Fibroblast of mammary gland (primary cell): Measurements from ENCODE around the gene SBK2.

ENCODE experiments used
- DNase-seq: peaks from one replicate; pipeline ENCODE4 v3.0.0-alpha.2; 2010; ENCODE audit warnings: low read depth
- H3K4me3 ChIP-seq: 2 replicates; pipeline ENCODE4 v1.5.1; 2011; ENCODE audit warnings: low read depth, mild to moderate bottlenecking, low read length, moderate library complexity; ENCODE audit not compliant: control insufficient read depth
- CTCF ChIP-seq: conservative IDR thresholded peaks from 2 replicates; pipeline ENCODE4 v1.5.1; 2011; ENCODE audit warnings: low read depth, low read length, inconsistent platforms; ENCODE audit not compliant: control insufficient read depth, insufficient read depth

Gene SBK2

GRCh38 chr19:55567708-55568328, 30.9 kb upstream of the SBK2 start:
- no peak for TF ChIP-seq CTCF
- DNase-seq, result no peak
- no peak overlapping the region for H3K4me3 ChIP-seq

GRCh38 chr19:55566823-55567222, 29.9 kb upstream of the SBK2 start:
- DNase-seq, result no peak
- no peak overlapping the region for H3K4me3 ChIP-seq
- no peak for TF ChIP-seq CTCF

GRCh38 chr19:55563261-55563690, 26.3 kb upstream of the SBK2 start:
- no peak overlapping the region for H3K4me3 ChIP-seq
- TF ChIP-seq CTCF, result no peak
- no peak for DNase-seq

GRCh38 chr19:55559684-55560083, 22.8 kb upstream of the SBK2 start:
- H3K4me3 ChIP-seq, result no peak overlapping the region
- DNase-seq, result no peak
- no peak for TF ChIP-seq CTCF

- TF ChIP-seq CTCF, result no peak
- no peak for DNase-seq
- no peak overlapping the region for H3K4me3 ChIP-seq
Observed at GRCh38 chr19:55554741-55555152, 17.8 kb upstream of the SBK2 start.

- DNase-seq, result no peak
- TF ChIP-seq CTCF, result no peak
- no peak overlapping the region for H3K4me3 ChIP-seq
Observed at GRCh38 chr19:55554302-55554701, 17.4 kb upstream of the SBK2 start.
